HG02759 (cell line): ENCODE data around the gene SH3BP5.
"Not testable (repeated sequence)": the region's sequence is repeated elsewhere in the genome, so short reads cannot be mapped to it uniquely, and the experiment has no call there.

Experiments used
- ATAC-seq: cut with Tn5 transposase; IDR thresholded peaks from one replicate; pipeline ENCODE4 v1.9.1; 2021; ENCODE audit warnings: mild to moderate bottlenecking, moderate library complexity; ENCODE audit not compliant: unreplicated experiment

SH3BP5 gene

GRCh38 chr3:15332405-15333098 is at the start of gene SH3BP5:
SH3BP5 (minus strand) TSS chr3:15332586; CDS start chr3:15332408, 178 bp downstream.
- peak; percentile 85 for ATAC-seq

GRCh38 chr3:15380980-15381890 is 48.8 kb upstream of the SH3BP5 start:
- no peak for ATAC-seq

DNA sequence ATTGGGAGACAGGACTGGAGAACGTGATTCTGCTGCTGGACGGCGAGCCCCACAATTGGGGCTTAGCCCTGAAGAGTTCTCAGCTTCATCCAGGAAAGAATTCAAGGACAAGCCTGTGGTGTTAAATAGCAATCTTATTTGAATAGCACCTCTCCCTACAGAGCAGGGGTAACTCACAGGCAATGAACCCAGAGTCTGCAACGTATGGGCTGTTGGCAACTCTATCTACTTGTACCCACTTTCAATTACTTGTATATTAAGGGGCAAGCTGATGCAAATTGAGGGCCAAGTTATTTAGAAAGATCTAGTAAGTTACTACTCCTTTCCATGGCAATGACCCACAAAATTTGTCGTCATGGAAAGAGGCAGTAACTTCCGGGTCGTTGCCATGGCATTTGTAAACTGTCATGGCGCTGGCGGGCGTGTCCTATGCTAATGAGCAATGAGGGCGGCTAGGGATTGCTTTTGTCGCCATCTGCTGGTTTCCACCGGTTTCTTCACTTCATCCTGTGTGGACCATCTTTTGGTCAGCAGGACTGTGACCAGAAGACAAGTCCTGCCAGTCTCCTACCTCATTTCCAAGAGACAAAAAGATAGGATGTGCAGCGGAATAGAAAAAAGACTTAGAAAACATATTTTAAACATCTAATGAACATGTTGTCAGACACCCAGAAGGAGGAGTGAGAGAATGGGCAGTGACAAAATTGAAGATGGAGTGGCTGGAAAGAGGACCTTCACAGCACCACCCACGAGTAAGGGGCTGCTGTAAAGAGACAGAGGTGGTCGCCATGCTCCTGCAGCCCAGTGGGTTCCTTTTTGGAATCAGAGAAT is 45.8 kb upstream of the SH3BP5 start:
- ATAC-seq, result peak; percentile 86

- no peak for ATAC-seq
These were observed 43.1 kb upstream of the SH3BP5 start for GRCh38 chr3:15375461-15376000.

- no peak for ATAC-seq
These were observed 40.5 kb upstream of the SH3BP5 start for GRCh38 chr3:15372918-15373317.

- ATAC-seq, result no peak
These were observed 36.3 kb upstream of the SH3BP5 start for GRCh38 chr3:15368561-15369135.

DNA sequence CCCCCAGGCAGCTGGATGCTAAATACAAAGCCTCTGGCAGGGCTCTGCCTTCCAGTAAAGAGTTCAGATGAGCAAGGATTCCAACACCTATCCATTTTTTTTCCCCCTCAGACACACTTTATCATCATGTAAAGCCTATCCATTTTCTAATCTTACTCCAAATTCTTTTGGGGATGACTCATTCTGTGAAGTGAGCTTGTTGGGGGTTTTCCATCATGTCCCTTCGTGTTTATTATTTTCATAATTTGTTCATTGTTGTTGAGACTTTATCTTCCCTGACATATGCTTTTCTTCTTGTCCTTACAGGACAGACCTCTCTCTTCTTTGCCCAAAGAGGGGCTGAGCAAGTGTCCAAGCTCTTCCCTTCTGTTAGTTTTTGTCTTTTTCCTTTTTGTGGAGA is 34.7 kb upstream of the SH3BP5 start:
- no peak for ATAC-seq

- not testable (repeated sequence) for ATAC-seq
These were observed 31.7 kb upstream of the SH3BP5 start for GRCh38 chr3:15364078-15364477.

- ATAC-seq, result peak; percentile 77
These were observed 29.3 kb upstream of the SH3BP5 start for GRCh38 chr3:15361494-15362214.

GRCh38 chr3:15360788-15361493 is 28.6 kb upstream of the SH3BP5 start:
- ATAC-seq, result no peak

DNA sequence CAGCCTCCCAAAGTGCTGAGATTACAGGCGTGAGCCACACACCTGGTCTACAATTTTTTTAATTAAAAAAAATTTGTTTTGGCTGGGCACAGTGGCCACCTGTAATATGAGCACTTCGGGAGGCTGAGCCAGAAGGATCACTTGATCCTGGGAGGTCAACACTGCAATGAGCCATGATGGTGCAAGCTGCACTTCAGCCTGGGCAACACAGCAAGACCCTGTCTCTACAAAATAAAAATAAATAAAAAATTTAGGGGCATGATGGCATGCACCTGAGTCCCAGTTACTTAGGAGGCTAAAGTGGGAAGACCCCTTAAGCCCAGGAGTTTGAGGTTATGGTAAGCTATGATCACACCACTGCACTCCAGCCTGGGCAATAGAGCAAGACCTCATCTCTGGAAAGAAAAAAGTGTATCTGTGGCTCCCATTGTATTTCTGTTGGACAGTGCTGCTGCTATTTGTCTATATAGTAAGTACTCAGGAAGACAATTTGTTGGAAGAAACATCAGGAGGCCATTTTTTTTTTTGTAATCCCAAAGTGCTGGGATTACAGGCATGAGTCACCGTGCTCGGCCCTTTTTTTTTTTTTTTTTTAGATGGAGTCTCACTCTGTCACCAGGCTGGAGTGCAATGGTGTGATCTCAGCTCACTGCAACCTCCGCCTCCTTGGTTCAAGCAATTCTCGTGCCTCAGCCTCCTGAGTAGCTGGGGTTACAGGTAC is 27.5 kb upstream of the SH3BP5 start:
- ATAC-seq, result no peak

DNA sequence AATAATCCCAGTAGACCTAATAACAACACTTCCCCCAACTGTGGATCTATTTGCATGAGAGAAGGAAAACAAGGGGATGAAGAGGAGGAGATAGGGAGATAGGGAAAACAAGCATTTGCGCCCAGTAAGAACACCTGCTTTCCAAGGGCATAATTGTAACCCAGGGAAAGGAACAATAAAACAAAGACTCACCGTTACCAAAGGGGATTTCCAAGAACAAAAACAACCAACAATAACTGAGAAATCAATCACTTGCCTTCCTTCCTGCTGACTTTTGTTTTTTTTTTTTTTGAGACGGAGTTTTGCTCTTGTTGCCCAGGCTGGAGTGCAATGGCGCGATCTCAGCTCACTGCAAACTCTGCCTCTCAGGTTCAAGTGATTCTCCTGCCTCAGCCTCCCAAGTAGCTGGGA is 24.3 kb upstream of the SH3BP5 start:
- not testable (repeated sequence) for ATAC-seq

- no peak for ATAC-seq
These were observed 23.8 kb upstream of the SH3BP5 start for GRCh38 chr3:15356176-15356575.

GRCh38 chr3:15355086-15355485 is 22.7 kb upstream of the SH3BP5 start:
- ATAC-seq, result no peak

DNA sequence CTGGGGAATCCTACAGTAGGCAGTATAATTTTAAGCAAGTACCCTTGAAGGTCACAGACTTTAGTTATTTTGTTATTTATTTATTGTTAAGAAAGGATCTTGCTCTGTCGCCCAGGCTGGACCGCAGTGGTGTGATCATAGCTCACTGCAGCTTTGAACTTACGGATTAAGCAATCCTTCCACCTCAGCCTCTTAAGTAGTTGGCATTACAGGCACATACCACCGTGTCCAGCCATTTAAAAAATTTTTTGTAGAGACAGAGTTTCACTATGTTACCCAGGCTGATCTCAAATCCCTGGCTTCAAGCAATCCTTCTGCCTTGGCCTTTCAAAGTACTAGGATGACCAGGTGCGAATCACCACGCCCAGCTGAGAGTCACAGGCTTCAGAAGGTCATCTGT is 22.1 kb upstream of the SH3BP5 start:
- no peak for ATAC-seq

- no peak for ATAC-seq
These were observed 17.8 kb upstream of the SH3BP5 start for GRCh38 chr3:15350141-15350540.

GRCh38 chr3:15349438-15349837 is 17.1 kb upstream of the SH3BP5 start:
- not testable (repeated sequence) for ATAC-seq

DNA sequence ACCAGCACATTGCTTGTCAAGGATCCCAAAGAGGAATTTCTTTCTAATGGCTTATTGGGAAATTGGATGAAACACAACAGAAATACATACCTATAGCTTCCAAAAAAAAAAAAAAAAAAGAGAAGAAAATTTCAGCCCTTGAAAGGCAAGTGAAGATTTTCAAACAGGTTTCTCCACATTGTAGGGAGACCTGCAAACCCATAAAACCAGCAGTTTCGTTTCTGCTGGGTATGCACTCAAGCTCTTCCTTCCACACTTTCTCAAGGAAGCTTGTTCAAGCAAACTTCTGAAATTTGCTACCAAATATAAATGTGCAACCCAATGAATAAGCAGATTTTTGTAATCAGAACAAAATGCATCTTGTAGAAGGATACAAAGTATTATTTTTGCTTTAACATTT is 15.9 kb upstream of the SH3BP5 start:
- no peak for ATAC-seq

DNA sequence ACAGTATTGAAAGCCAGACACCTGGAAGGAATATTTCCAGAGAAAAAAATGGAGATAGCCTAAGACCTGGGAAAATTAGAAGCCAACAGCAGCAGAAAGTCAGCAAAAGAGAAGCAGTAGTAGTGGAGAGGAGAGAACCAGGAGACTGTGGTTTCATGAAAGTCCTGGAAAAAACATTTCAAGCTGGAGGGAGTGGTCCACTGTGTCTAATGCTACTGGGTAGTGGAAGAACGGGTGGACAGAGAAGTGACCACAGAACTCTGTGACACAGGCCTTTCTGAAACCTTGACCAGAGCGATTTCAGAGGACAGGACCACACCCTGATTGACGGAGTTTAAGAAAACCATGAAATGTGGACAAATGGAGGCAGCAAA is 15.3 kb upstream of the SH3BP5 start:
- no peak for ATAC-seq
